Panc1 (cell line): ENCODE data around the gene ROGDI. TPM values are rescaled to one million over a fixed set of nuclear protein-coding genes. Genes with fewer than 3 reads are reported as not detected.

ENCODE experiments used
- ATAC-seq: fragments of 200-7000 bp; cut with Tn5 transposase; 2 replicates; pipeline ENCODE4 v1.9.1; 2020; ENCODE audit warnings: mild to moderate bottlenecking, moderate library complexity
- BruUV-seq: library from RNA; stranded (reverse); fragments of 400-500 nt; replicated peaks from 2 replicates; lab custom pipeline; 2021; lab: Mats Ljungman, UMichigan
- CTCF ChIA-PET: fragments of 300-600 bp; sonication (Branson Sonifier 250); formaldehyde crosslinking; loops from one replicate; lab custom pipeline; 2022; ENCODE audit warnings: antibody characterized with exemption; lab: Charles Lee
- POLR2A ChIA-PET: fragments of 300-600 bp; sonication (Branson Sonifier 250); formaldehyde crosslinking; loops from one replicate; lab custom pipeline; 2022; ENCODE audit warnings: antibody characterized with exemption; lab: Charles Lee
- DNase-seq: peaks from one replicate; pipeline ENCODE4 v3.0.0-alpha.2; 2010; ENCODE audit warnings: low read depth, low spot score
- H3K27ac ChIP-seq: 2 replicates; pipeline ENCODE4 v1.5.1; 2011; ENCODE audit warnings: mild to moderate bottlenecking, low read length, inconsistent platforms
- H3K27me3 ChIP-seq: fragments of 200-500 bp; sonication (Bioruptor generic); 2 replicates; pipeline ENCODE4 v1.6.0; 2014; ENCODE audit warnings: low read length, inconsistent platforms; ENCODE audit not compliant: control insufficient read depth, insufficient read depth
- H3K36me3 ChIP-seq: fragments of 200-500 bp; sonication (Bioruptor generic); 2 replicates; pipeline ENCODE4 v1.5.1; 2014; ENCODE audit warnings: inconsistent platforms, mild to moderate bottlenecking, low read length, moderate library complexity; ENCODE audit not compliant: control insufficient read depth, insufficient read depth
- H3K4me1 ChIP-seq: 2 replicates; pipeline ENCODE4 v1.5.1; 2011; ENCODE audit warnings: inconsistent platforms, mild to moderate bottlenecking, low read length, moderate library complexity; ENCODE audit not compliant: control insufficient read depth, insufficient read depth
- H3K4me3 ChIP-seq, 2 experiments: 2 replicates each; pipeline ENCODE4 v1.5.1; 2011 to 2012; ENCODE audit warnings: low read depth in 2 of 2, low read length in 2 of 2, mild to moderate bottlenecking in 2 of 2, inconsistent platforms in 1 of 2, moderate library complexity in 1 of 2
- H3K9me3 ChIP-seq: fragments of 200-500 bp; sonication (Bioruptor generic); 2 replicates; pipeline ENCODE4 v1.5.1; 2014; ENCODE audit warnings: low read depth, mild to moderate bottlenecking, inconsistent platforms, low read length, moderate library complexity; ENCODE audit not compliant: control insufficient read depth, insufficient read depth
- POLR2AphosphoS5 ChIP-seq: IDR thresholded peaks from 2 replicates; pipeline ENCODE4 v1.6.1; 2012; ENCODE audit warnings: mild to moderate bottlenecking, low read depth, low read length, moderate library complexity
- REST ChIP-seq, 2 experiments: IDR thresholded peaks; 2 replicates each; pipeline ENCODE4 v1.6.1; 2011 to 2012; ENCODE audit warnings: low read depth in 2 of 2, control low read depth in 1 of 2, low read length in 1 of 2, mild to moderate bottlenecking in 1 of 2, moderate library complexity in 1 of 2; ENCODE audit not compliant: insufficient read depth in 1 of 2
- SIN3A ChIP-seq: IDR thresholded peaks from 2 replicates; pipeline ENCODE4 v1.6.1; 2012; ENCODE audit warnings: low read depth, mild to moderate bottlenecking, low read length, moderate library complexity, borderline replicate concordance; ENCODE audit not compliant: insufficient read depth
- TCF7L2 ChIP-seq: IDR thresholded peaks from 2 replicates; pipeline ENCODE4 v1.6.1; 2011; ENCODE audit warnings: mild to moderate bottlenecking, low read depth, low read length, inconsistent platforms
- in situ Hi-C: cut with HindIII; loops from 2 replicates; pipeline ENCODE4 v1.10.0; 2016; ENCODE audit warnings: low sequenced_read_pairs, low pct_unique_long_range_greater_than_20kb
- intact Hi-C: fragments of 100-400 bp; cut with micrococcal nuclease; formaldehyde crosslinking; loops from one replicate; pipeline ENCODE4 v1.10.0; 2022; ENCODE audit not compliant: unreplicated experiment
- total RNA-seq: library from RNA; stranded (reverse); gene quantifications from one replicate; pipeline ENCODE4 v1.2.1, GENCODE V29; 2021; ENCODE audit not compliant: unreplicated experiment
- TF ChIP-seq, protein P1 (sequence below): fragments of 450-650 bp; IDR thresholded peaks from 2 replicates; pipeline ENCODE4 v1.5.1; 2017; ENCODE audit warnings: mild to moderate bottlenecking

ROGDI gene
- total RNA-seq, 1 experiment from 2014 or later = 31.9 TPM

DNA sequence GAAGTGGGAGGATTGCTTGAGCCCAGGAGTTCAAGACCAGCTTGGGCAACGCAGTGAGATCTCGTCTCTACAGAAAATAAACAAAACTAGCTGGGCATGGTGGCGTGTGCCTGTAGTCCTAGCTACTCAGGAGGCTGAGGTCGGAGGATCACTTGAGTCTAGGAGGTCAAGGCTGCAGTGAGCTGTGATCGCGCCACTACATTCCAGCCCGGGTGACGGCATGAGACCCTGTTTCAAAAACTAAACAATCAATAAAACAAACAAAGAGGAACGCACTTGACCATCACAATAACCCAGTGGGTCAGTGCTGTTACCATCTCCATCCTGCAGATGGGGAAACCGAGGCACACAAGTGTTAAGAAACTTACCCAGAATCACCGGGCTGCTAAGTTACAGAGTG lies 49.2 kb downstream of the ROGDI start:
- Histone ChIP-seq H3K4me3 (no peak overlapping the region), H3K27ac (no peak overlapping the region), H3K36me3 (no peaks in the 10 kb centered on the region), H3K4me1 (no peaks in the 10 kb centered on the region), H3K27me3 (no peaks in the 10 kb centered on the region), H3K9me3 (no peaks in the 10 kb centered on the region)
- intact Hi-C loops = no loop called here
- in situ Hi-C loops = no loop called here
- DNase-seq = no peak
- POLR2A ChIA-PET = no interaction called here
- TF ChIP-seq POLR2AphosphoS5 (no peak), REST (IDR thresholded peaks at IDR 0.05; ENCODE audit: insufficient read depth in 1 of 2, low read depth in 2 of 2, low read length in 1 of 2) (no peak), SIN3A (no peak), TCF7L2 (no peak)
- TF ChIP-seq, protein P1, sequence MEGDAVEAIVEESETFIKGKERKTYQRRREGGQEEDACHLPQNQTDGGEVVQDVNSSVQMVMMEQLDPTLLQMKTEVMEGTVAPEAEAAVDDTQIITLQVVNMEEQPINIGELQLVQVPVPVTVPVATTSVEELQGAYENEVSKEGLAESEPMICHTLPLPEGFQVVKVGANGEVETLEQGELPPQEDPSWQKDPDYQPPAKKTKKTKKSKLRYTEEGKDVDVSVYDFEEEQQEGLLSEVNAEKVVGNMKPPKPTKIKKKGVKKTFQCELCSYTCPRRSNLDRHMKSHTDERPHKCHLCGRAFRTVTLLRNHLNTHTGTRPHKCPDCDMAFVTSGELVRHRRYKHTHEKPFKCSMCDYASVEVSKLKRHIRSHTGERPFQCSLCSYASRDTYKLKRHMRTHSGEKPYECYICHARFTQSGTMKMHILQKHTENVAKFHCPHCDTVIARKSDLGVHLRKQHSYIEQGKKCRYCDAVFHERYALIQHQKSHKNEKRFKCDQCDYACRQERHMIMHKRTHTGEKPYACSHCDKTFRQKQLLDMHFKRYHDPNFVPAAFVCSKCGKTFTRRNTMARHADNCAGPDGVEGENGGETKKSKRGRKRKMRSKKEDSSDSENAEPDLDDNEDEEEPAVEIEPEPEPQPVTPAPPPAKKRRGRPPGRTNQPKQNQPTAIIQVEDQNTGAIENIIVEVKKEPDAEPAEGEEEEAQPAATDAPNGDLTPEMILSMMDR = no peak
- BruUV-seq = no TSS peak
- CTCF ChIA-PET = no interaction called here
- ATAC-seq = no peak

DNA sequence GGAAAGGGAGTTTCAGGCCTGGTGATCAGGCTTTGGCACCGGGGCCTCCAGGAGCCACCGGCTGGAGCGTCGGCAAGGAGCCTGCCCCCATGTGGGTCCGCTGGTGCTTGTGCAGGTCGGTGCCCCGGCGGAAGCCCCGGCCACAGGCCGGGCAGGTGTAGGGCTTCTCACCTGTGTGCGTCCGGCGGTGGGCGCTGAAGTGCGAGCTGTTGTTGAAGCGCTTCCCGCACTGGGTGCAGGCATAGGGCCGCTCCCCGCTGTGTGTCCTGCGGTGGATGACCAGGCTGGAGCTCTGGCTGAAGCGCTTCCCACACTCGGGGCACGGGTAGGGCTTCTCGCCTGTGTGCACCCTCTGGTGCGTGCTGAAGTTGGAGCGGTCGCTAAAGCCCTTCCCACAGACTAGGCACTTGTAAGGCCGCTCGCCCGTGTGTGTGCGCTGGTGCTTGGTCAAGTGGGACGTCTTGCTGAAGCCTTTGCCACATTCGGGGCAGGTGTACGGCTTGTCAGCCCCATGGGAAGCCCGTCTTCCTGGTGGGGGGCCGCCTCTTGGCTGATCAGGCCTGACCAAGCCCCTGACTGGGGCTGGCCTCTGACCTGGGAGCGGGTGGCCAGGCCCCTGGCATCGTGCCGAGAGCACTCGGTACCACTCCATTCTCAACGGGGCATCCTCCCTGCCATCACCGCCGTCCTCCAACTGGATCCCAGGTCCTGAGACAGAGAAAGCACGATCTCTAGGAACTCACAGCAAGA lies 49.9 kb downstream of the ROGDI start:
- in situ Hi-C loops = no loop called here

GRCh38 chr16:4750896-4751295 lies 51.5 kb downstream of the ROGDI start:
- TF ChIP-seq POLR2AphosphoS5 = no peak
- TF ChIP-seq TCF7L2 = no peak
- TF ChIP-seq, protein P1 = no peak
- TF ChIP-seq REST (IDR thresholded peaks at IDR 0.05; ENCODE audit: insufficient read depth in 1 of 2, low read depth in 2 of 2, low read length in 1 of 2) = no peak
- TF ChIP-seq SIN3A = no peak
- Histone ChIP-seq H3K9me3 (no peaks in the 10 kb centered on the region), H3K27ac (no peak overlapping the region), H3K27me3 (no peaks in the 10 kb centered on the region), H3K4me3 (no peak overlapping the region), H3K36me3 (no peaks in the 10 kb centered on the region), H3K4me1 (no peaks in the 10 kb centered on the region)
- CTCF ChIA-PET = no interaction called here
- POLR2A ChIA-PET = no interaction called here
- ATAC-seq = no peak
- in situ Hi-C loops (no loop called here), intact Hi-C loops (no loop called here)
- BruUV-seq = no TSS peak
- no peak for DNase-seq

More for the DNA sequence above, 49.9 kb downstream of the ROGDI start:
- H3K9me3 ChIP-seq = no peaks in the 10 kb centered on the region
- ChIA-PET POLR2A (no interaction called here), CTCF (no interaction called here)
- no peak for ATAC-seq
- no peak for DNase-seq
- no peak for TF ChIP-seq POLR2AphosphoS5
- H3K27me3 ChIP-seq = no peaks in the 10 kb centered on the region
- no TSS peak for BruUV-seq
- no peak overlapping the region for H3K4me3 ChIP-seq
- no peaks in the 10 kb centered on the region for H3K36me3 ChIP-seq
- no peak overlapping the region for H3K27ac ChIP-seq
- intact Hi-C loops = no loop called here
- no peaks in the 10 kb centered on the region for H3K4me1 ChIP-seq
